Keratinocyte (primary cell): ENCODE measurements around the gene GPC1.

Experiments
- EZH2 ChIP-seq: IDR thresholded peaks from one replicate; pipeline ENCODE4 v1.6.1; 2012; ENCODE audit warnings: inconsistent platforms, mild to moderate bottlenecking, low read length, moderate library complexity
- TF ChIP-seq, protein P1 (sequence below), 3 experiments: IDR thresholded peaks in 1 of 3; conservative IDR thresholded peaks in 1 of 3; optimal IDR thresholded peaks in 1 of 3; 2 replicates in 2 of 3; 3 replicates in 1 of 3; pipeline versions ENCODE3 to v1.5.1; 2011; ENCODE audit warnings: low read length in 3 of 3, mild to moderate bottlenecking in 3 of 3, moderate library complexity in 2 of 3, control low read depth in 1 of 3, inconsistent platforms in 1 of 3; ENCODE audit not compliant: insufficient read depth in 2 of 3; ENCODE audit errors: extremely low read depth in 1 of 3

GRCh38 chr2:240387669-240388358 is 47.6 kb upstream of the GPC1 start:
- TF ChIP-seq, protein P1, sequence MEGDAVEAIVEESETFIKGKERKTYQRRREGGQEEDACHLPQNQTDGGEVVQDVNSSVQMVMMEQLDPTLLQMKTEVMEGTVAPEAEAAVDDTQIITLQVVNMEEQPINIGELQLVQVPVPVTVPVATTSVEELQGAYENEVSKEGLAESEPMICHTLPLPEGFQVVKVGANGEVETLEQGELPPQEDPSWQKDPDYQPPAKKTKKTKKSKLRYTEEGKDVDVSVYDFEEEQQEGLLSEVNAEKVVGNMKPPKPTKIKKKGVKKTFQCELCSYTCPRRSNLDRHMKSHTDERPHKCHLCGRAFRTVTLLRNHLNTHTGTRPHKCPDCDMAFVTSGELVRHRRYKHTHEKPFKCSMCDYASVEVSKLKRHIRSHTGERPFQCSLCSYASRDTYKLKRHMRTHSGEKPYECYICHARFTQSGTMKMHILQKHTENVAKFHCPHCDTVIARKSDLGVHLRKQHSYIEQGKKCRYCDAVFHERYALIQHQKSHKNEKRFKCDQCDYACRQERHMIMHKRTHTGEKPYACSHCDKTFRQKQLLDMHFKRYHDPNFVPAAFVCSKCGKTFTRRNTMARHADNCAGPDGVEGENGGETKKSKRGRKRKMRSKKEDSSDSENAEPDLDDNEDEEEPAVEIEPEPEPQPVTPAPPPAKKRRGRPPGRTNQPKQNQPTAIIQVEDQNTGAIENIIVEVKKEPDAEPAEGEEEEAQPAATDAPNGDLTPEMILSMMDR (optimal IDR thresholded peaks at IDR 0.05 in 1 of 3, IDR thresholded peaks at IDR 0.05 in 1 of 3, conservative IDR thresholded peaks at IDR 0.05 in 1 of 3; ENCODE audit: extremely low read depth in 1 of 3, insufficient read depth in 2 of 3, low read length in 3 of 3), result no peak
- TF ChIP-seq EZH2, result no peak
